GM23338 (cell line): ENCODE measurements around the gene FCRL6. TPM values are rescaled to one million over a fixed set of nuclear protein-coding genes. Genes with fewer than 3 reads are reported as not detected.
A peak's percentile ranks its signal among the peaks of the same experiment; 100 is the strongest.

Experiments used
- ATAC-seq: fragments of 200-7000 bp; cut with Tn5 transposase; 3 replicates; pipeline ENCODE4 v1.9.1; 2020
- DNase-seq: peaks from one replicate; pipeline ENCODE4 v3.0.0-alpha.2; 2015; ENCODE audit warnings: low spot score
- H2AFZ ChIP-seq: fragments of 200-600 bp; sonication (generic); 2 replicates; pipeline ENCODE4 v1.8.0; 2016; ENCODE audit warnings: antibody characterized with exemption, mild to moderate bottlenecking, moderate library complexity
- H3F3A ChIP-seq: fragments of 200-600 bp; sonication (generic); replicated peaks from 2 replicates; pipeline ENCODE4 v1.8.0; 2017; ENCODE audit warnings: antibody characterized with exemption, mixed run types, low read depth
- H3K27ac ChIP-seq: fragments of 200-600 bp; sonication (generic); 2 replicates; pipeline ENCODE4 v1.6.1; 2016; ENCODE audit warnings: low read depth
- H3K27me3 ChIP-seq: fragments of 200-600 bp; sonication (generic); 2 replicates; pipeline ENCODE4 v1.8.0; 2016; ENCODE audit warnings: mild to moderate bottlenecking, mixed run types, moderate library complexity; ENCODE audit not compliant: insufficient read depth
- H3K36me3 ChIP-seq: fragments of 200-600 bp; sonication (generic); 2 replicates; pipeline ENCODE4 v1.8.0; 2016; ENCODE audit warnings: mild to moderate bottlenecking; ENCODE audit not compliant: insufficient read depth
- H3K4me1 ChIP-seq: fragments of 200-600 bp; sonication (generic); 2 replicates; pipeline ENCODE4 v1.8.0; 2016; ENCODE audit warnings: mild to moderate bottlenecking, moderate library complexity; ENCODE audit not compliant: insufficient read depth
- H3K4me2 ChIP-seq: fragments of 200-600 bp; sonication (generic); 2 replicates; pipeline ENCODE4 v1.7.1; 2017; ENCODE audit warnings: mixed run types
- H3K4me3 ChIP-seq: fragments of 200-600 bp; sonication (generic); 2 replicates; pipeline ENCODE4 v1.6.1; 2016; ENCODE audit warnings: mixed run types
- H3K79me2 ChIP-seq: fragments of 200-600 bp; sonication (generic); replicated peaks from 2 replicates; pipeline ENCODE4 v1.8.0; 2017; ENCODE audit warnings: mild to moderate bottlenecking; ENCODE audit not compliant: insufficient read depth
- H3K9me2 ChIP-seq: fragments of 200-600 bp; sonication (generic); 2 replicates; pipeline ENCODE4 v1.8.0; 2017; ENCODE audit not compliant: insufficient read depth
- H4K20me1 ChIP-seq: fragments of 200-600 bp; sonication (generic); replicated peaks from 2 replicates; pipeline ENCODE4 v1.8.0; 2017; ENCODE audit warnings: mild to moderate bottlenecking; ENCODE audit not compliant: insufficient read depth
- H3K27ac Mint-ChIP-seq: 2 replicates; pipeline ENCODE4 v1.8.0; 2020; ENCODE audit warnings: inconsistent platforms, mild to moderate bottlenecking, moderate library complexity, mixed read lengths
- H3K27me3 Mint-ChIP-seq: 3 replicates; pipeline ENCODE4 v1.8.0; 2022; ENCODE audit warnings: low read depth, mild to moderate bottlenecking, moderate library complexity, mixed read lengths, inconsistent platforms; ENCODE audit not compliant: insufficient read depth, poor library complexity
- H3K36me3 Mint-ChIP-seq: 3 replicates; pipeline ENCODE4 v1.8.0; 2021; ENCODE audit warnings: low read depth, mild to moderate bottlenecking, inconsistent platforms, moderate library complexity, mixed read lengths
- H3K4me1 Mint-ChIP-seq: 3 replicates; pipeline ENCODE4 v1.8.0; 2020; ENCODE audit warnings: mild to moderate bottlenecking, inconsistent platforms, mixed read lengths
- H3K4me3 Mint-ChIP-seq: 3 replicates; pipeline ENCODE4 v1.8.0; 2021; ENCODE audit warnings: moderate library complexity, mild to moderate bottlenecking, inconsistent platforms, mixed read lengths
- H3K9me3 Mint-ChIP-seq: 3 replicates; pipeline ENCODE4 v1.8.0; 2020; ENCODE audit warnings: moderate library complexity, mild to moderate bottlenecking, inconsistent platforms, mixed read lengths
- CREB1 ChIP-seq: fragments of 250-450 bp; sonication (Bioruptor Pico); IDR thresholded peaks from 2 replicates; pipeline ENCODE4 v1.5.0; 2020; ENCODE audit warnings: low read depth, mild to moderate bottlenecking, moderate library complexity
- EZH2 ChIP-seq: fragments of 200-600 bp; sonication (generic); IDR thresholded peaks from one replicate; pipeline ENCODE4 v1.8.0; 2017; ENCODE audit warnings: antibody characterized with exemption, mild to moderate bottlenecking, low read depth; ENCODE audit not compliant: unreplicated experiment
- EZH2phosphoT487 ChIP-seq: fragments of 200-600 bp; sonication (generic); IDR thresholded peaks from one replicate; pipeline ENCODE4 v1.8.1; 2018; ENCODE audit warnings: antibody characterized with exemption; ENCODE audit not compliant: unreplicated experiment
- NANOG ChIP-seq: IDR thresholded peaks from 2 replicates; pipeline ENCODE4 v1.6.1; 2016; ENCODE audit warnings: antibody characterized with exemption, borderline replicate concordance
- POLR2AphosphoS5 ChIP-seq: IDR thresholded peaks from 2 replicates; pipeline ENCODE4 v1.6.1; 2016; ENCODE audit warnings: antibody characterized with exemption, low read depth
- ZNF331 ChIP-seq: fragments of 250-450 bp; sonication (Bioruptor Pico); IDR thresholded peaks from 2 replicates; pipeline ENCODE4 v1.5.0; 2020; ENCODE audit warnings: low read depth, mild to moderate bottlenecking, moderate library complexity
- polyA plus RNA-seq: library from polyadenylated mRNA; unstranded; fragments of >200 nt; fragmentation: Nextera tagmentation; extraction: Ambion mirVana; gene quantifications from 2 replicates; pipeline ENCODE4 v1.2.1, GENCODE V29; 2016
- total RNA-seq: library from RNA; depleted of rRNA; stranded (reverse); fragments of >200 nt; shearing (Covaris generic); gene quantifications from 2 replicates; pipeline ENCODE4 v1.2.3, GENCODE V29; 2014
- TF ChIP-seq, protein P1 (sequence below): IDR thresholded peaks from 2 replicates; pipeline ENCODE4 v1.6.1; 2016; ENCODE audit warnings: antibody characterized with exemption
- TF ChIP-seq, protein P2 (sequence below): IDR thresholded peaks from one replicate; pipeline ENCODE4 v1.6.1; 2018; ENCODE audit warnings: antibody characterized with exemption; ENCODE audit not compliant: unreplicated experiment
- TF ChIP-seq, protein P3 (sequence below), 2 experiments: fragments of 200-600 bp in 1 of 2; sonication (generic) in 1 of 2; conservative IDR thresholded peaks; 2 replicates each; pipeline versions ENCODE4 v1.5.1 to v1.6.1; 2016 to 2017; ENCODE audit warnings: antibody characterized with exemption in 2 of 2, low read depth in 2 of 2, mild to moderate bottlenecking in 2 of 2, moderate library complexity in 1 of 2
- TF ChIP-seq, protein P4 (sequence below): fragments of 250-450 bp; sonication (Bioruptor Pico); IDR thresholded peaks from 2 replicates; pipeline ENCODE4 v1.5.0; 2020; ENCODE audit warnings: mild to moderate bottlenecking, moderate library complexity

The FCRL6 gene
- total and polyA plus RNA-seq, 2 experiments from 2014 or later, result not detected

DNA sequence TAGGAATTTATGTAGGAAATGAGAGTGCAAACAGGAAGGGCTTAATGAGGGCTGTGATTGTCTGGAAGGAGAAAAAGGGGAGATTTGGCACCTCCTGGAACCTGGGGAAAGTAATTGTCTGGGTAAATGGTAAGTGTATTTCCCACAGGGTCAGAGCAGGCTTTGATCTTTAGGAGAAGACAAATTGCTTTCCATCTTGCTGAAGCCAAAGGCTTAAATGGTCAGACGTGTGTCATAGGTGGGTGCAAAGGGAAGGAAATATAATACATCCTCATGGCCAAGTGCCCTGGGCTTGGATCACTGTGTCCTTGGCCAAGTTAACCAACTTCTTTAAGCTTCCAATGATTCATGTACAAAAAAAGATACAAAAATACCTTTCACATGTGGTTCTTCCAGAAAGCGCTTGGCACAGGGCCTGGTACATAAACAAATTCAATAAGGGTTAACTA lies 22.7 kb upstream of the FCRL6 start (continued):
- TF ChIP-seq, protein P1, sequence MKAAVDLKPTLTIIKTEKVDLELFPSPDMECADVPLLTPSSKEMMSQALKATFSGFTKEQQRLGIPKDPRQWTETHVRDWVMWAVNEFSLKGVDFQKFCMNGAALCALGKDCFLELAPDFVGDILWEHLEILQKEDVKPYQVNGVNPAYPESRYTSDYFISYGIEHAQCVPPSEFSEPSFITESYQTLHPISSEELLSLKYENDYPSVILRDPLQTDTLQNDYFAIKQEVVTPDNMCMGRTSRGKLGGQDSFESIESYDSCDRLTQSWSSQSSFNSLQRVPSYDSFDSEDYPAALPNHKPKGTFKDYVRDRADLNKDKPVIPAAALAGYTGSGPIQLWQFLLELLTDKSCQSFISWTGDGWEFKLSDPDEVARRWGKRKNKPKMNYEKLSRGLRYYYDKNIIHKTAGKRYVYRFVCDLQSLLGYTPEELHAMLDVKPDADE, result no peak

DNA sequence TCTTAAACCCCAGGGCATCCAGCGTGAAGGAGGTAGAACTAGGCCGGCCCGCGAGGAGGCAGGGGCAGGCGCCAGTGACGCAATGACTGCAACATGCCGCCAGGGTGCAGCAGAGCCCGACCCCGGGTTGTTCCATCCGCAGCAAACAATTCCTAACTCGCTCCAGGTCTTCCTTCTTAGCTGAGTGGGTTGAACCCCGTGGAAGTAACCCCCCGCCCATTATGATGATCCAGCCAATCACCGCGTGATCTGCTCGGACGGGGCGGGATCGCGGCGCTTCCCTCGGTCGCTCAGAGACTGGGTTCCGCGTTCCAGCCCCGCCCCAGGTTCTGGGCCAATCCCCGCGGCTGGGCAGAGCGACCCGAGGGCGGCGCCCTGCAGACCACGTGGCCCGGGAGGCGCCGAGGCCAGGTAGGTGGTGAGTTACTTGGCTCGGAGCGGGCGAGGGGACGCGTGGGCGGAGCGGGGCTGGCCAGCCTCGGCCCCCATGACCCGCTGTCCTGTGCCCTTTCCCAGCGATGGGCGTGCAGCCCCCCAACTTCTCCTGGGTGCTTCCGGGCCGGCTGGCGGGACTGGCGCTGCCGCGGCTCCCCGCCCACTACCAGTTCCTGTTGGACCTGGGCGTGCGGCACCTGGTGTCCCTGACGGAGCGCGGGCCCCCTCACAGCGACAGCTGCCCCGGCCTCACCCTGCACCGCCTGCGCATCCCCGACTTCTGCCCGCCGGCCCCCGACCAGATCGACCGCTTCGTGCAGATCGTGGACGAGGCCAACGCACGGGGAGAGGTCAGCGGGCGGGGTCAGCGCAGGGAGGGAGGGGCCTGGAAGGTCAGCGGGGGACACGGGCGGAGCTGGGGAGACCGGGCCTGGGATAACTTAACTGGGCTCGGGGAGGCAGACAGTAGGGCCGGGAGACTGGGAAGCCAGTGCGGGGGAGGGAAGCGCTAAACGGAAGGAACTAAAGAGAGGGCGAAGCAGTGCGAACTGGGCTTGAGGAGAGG lies 21.3 kb upstream of the FCRL6 start, which contains the start of gene DUSP23:
Gene DUSP23 (plus strand): TSS at position 380 of the 1,000 bp plus-strand sequence. CDS start 139 bp downstream, at position 519.
- H3K27ac Mint-ChIP-seq, result peak within 1 kb of the TSS; percentile 82
- Histone ChIP-seq H3K4me1 (peaks cover 19% of the 10 kb centered on the region), H3K27ac (no peak within 1 kb of the TSS), H3K9me2 (peaks cover 28% of the 10 kb centered on the region), H4K20me1 (no peaks in the 10 kb centered on the region), H2AFZ (peak within 1 kb of the TSS; percentile 74), H3K36me3 (no peaks in the 10 kb centered on the region), H3K27me3 (no peaks in the 10 kb centered on the region), H3F3A (no peaks in the 10 kb centered on the region), H3K4me2 (peak within 1 kb of the TSS; percentile 83), H3K4me3 (peak within 1 kb of the TSS; percentile 72), H3K79me2 (0 out of 2 replicates have a peak, but pooled peaks cover 6% of the 10 kb centered on the region)
- peak; percentile 95 for ATAC-seq
- peak; percentile 97 for DNase-seq
- H3K9me3 Mint-ChIP-seq, result peaks cover 12% of the 10 kb centered on the region; the same call in 2 of the 3 replicates
- H3K4me3 Mint-ChIP-seq, result peak within 1 kb of the TSS; percentile 86
- peaks cover 27% of the 10 kb centered on the region for H3K36me3 Mint-ChIP-seq
- no peak for TF ChIP-seq EZH2phosphoT487
- TF ChIP-seq, protein P2, sequence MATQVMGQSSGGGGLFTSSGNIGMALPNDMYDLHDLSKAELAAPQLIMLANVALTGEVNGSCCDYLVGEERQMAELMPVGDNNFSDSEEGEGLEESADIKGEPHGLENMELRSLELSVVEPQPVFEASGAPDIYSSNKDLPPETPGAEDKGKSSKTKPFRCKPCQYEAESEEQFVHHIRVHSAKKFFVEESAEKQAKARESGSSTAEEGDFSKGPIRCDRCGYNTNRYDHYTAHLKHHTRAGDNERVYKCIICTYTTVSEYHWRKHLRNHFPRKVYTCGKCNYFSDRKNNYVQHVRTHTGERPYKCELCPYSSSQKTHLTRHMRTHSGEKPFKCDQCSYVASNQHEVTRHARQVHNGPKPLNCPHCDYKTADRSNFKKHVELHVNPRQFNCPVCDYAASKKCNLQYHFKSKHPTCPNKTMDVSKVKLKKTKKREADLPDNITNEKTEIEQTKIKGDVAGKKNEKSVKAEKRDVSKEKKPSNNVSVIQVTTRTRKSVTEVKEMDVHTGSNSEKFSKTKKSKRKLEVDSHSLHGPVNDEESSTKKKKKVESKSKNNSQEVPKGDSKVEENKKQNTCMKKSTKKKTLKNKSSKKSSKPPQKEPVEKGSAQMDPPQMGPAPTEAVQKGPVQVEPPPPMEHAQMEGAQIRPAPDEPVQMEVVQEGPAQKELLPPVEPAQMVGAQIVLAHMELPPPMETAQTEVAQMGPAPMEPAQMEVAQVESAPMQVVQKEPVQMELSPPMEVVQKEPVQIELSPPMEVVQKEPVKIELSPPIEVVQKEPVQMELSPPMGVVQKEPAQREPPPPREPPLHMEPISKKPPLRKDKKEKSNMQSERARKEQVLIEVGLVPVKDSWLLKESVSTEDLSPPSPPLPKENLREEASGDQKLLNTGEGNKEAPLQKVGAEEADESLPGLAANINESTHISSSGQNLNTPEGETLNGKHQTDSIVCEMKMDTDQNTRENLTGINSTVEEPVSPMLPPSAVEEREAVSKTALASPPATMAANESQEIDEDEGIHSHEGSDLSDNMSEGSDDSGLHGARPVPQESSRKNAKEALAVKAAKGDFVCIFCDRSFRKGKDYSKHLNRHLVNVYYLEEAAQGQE, result no peak
- TF ChIP-seq, protein P3, sequence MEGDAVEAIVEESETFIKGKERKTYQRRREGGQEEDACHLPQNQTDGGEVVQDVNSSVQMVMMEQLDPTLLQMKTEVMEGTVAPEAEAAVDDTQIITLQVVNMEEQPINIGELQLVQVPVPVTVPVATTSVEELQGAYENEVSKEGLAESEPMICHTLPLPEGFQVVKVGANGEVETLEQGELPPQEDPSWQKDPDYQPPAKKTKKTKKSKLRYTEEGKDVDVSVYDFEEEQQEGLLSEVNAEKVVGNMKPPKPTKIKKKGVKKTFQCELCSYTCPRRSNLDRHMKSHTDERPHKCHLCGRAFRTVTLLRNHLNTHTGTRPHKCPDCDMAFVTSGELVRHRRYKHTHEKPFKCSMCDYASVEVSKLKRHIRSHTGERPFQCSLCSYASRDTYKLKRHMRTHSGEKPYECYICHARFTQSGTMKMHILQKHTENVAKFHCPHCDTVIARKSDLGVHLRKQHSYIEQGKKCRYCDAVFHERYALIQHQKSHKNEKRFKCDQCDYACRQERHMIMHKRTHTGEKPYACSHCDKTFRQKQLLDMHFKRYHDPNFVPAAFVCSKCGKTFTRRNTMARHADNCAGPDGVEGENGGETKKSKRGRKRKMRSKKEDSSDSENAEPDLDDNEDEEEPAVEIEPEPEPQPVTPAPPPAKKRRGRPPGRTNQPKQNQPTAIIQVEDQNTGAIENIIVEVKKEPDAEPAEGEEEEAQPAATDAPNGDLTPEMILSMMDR (conservative IDR thresholded peaks at IDR 0.05; ENCODE audit: low read depth in 2 of 2), result peak; percentile 80 to 91
- no peak for TF ChIP-seq NANOG
- TF ChIP-seq, protein P4, sequence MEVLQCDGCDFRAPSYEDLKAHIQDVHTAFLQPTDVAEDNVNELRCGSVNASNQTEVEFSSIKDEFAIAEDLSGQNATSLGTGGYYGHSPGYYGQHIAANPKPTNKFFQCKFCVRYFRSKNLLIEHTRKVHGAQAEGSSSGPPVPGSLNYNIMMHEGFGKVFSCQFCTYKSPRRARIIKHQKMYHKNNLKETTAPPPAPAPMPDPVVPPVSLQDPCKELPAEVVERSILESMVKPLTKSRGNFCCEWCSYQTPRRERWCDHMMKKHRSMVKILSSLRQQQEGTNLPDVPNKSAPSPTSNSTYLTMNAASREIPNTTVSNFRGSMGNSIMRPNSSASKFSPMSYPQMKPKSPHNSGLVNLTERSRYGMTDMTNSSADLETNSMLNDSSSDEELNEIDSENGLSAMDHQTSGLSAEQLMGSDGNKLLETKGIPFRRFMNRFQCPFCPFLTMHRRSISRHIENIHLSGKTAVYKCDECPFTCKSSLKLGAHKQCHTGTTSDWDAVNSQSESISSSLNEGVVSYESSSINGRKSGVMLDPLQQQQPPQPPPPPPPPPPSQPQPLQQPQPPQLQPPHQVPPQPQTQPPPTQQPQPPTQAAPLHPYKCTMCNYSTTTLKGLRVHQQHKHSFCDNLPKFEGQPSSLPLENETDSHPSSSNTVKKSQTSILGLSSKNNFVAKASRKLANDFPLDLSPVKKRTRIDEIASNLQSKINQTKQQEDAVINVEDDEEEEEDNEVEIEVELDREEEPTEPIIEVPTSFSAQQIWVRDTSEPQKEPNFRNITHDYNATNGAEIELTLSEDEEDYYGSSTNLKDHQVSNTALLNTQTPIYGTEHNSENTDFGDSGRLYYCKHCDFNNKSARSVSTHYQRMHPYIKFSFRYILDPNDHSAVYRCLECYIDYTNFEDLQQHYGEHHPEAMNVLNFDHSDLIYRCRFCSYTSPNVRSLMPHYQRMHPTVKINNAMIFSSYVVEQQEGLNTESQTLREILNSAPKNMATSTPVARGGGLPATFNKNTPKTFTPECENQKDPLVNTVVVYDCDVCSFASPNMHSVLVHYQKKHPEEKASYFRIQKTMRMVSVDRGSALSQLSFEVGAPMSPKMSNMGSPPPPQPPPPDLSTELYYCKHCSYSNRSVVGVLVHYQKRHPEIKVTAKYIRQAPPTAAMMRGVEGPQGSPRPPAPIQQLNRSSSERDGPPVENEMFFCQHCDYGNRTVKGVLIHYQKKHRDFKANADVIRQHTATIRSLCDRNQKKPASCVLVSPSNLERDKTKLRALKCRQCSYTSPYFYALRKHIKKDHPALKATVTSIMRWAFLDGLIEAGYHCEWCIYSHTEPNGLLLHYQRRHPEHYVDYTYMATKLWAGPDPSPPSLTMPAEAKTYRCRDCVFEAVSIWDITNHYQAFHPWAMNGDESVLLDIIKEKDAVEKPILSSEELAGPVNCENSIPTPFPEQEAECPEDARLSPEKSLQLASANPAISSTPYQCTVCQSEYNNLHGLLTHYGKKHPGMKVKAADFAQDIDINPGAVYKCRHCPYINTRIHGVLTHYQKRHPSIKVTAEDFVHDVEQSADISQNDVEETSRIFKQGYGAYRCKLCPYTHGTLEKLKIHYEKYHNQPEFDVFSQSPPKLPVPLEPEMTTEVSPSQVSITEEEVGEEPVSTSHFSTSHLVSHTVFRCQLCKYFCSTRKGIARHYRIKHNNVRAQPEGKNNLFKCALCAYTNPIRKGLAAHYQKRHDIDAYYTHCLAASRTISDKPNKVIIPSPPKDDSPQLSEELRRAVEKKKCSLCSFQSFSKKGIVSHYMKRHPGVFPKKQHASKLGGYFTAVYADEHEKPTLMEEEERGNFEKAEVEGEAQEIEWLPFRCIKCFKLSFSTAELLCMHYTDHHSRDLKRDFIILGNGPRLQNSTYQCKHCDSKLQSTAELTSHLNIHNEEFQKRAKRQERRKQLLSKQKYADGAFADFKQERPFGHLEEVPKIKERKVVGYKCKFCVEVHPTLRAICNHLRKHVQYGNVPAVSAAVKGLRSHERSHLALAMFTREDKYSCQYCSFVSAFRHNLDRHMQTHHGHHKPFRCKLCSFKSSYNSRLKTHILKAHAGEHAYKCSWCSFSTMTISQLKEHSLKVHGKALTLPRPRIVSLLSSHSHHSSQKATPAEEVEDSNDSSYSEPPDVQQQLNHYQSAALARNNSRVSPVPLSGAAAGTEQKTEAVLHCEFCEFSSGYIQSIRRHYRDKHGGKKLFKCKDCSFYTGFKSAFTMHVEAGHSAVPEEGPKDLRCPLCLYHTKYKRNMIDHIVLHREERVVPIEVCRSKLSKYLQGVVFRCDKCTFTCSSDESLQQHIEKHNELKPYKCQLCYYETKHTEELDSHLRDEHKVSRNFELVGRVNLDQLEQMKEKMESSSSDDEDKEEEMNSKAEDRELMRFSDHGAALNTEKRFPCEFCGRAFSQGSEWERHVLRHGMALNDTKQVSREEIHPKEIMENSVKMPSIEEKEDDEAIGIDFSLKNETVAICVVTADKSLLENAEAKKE (CRISPR knock-in tag), result no peak
- no peak for TF ChIP-seq ZNF331
- no peak for TF ChIP-seq EZH2
- peak; percentile 83 for TF ChIP-seq CREB1 (CRISPR knock-in tag)
- peak; percentile 80 for TF ChIP-seq POLR2AphosphoS5
- peaks cover 7% of the 10 kb centered on the region for H3K27me3 Mint-ChIP-seq
- peaks cover 30% of the 10 kb centered on the region for H3K4me1 Mint-ChIP-seq
